Measurements from ENCODE around the gene TCF4. TPM values are rescaled to one million over a fixed set of nuclear protein-coding genes. Genes with fewer than 3 reads are reported as not detected.

TCF4 gene
- total and polyA plus RNA-seq, 2 donors (not counting 1 experiment from before 2014, with no cell fraction given), result 68.5 to 353 TPM

- Histone ChIP-seq H4K20me1 (ENCODE audit: control insufficient read depth, insufficient read depth, low read length, poor library complexity, severe bottlenecking) (no peaks in the 10 kb centered on the region), H3K79me2 (ENCODE audit: control insufficient read depth, insufficient read depth, low read length) (no peaks in the 10 kb centered on the region), H2AFZ (ENCODE audit: insufficient read depth, low read depth, low read length, poor library complexity, severe bottlenecking) (no peak overlapping the region), H3K4me3 (ENCODE audit: control extremely low read depth in 1 of 5, extremely low read depth in 1 of 5, insufficient read depth in 1 of 5, low read depth in 2 of 5, low read length in 4 of 5) (no peak overlapping the region), H3K36me3 (replicated peaks in 1 of 2; ENCODE audit: control extremely low read depth in 1 of 2, control insufficient read depth in 1 of 2, extremely low read depth in 1 of 2, insufficient read depth in 2 of 2, low read length in 1 of 2) (no peaks in the 10 kb centered on the region), H3K4me2 (replicated peaks; ENCODE audit: low read depth, low read length, poor library complexity, severe bottlenecking) (no peak overlapping the region), H3K27me3 (replicated peaks in 1 of 4; ENCODE audit: control extremely low read depth in 1 of 4, control insufficient read depth in 3 of 4, insufficient read depth in 4 of 4, low read length in 3 of 4) (no peaks in the 10 kb centered on the region), H3K27ac (ENCODE audit: low read length in 2 of 2) (no peak overlapping the region), H3K9me3 (ENCODE audit: control extremely low read depth in 1 of 3, control insufficient read depth in 2 of 3, insufficient read depth in 1 of 3, low read length in 2 of 3) (no peaks in the 10 kb centered on the region), H3K9ac (ENCODE audit: low read length) (no peak overlapping the region), H3K4me1 (ENCODE audit: control insufficient read depth in 2 of 2, insufficient read depth in 2 of 2, low read length in 2 of 2) (no peaks in the 10 kb centered on the region)
- intact Hi-C loops (cut with micrococcal nuclease), result no loop called here
- TF ChIP-seq EZH2 (IDR thresholded peaks at IDR 0.05; ENCODE audit: borderline replicate concordance, insufficient read depth, low read depth, low read length, poor library complexity, severe bottlenecking), result no peak
- no peak for TF ChIP-seq CTCF (IDR thresholded peaks at IDR 0.05)
- no peak for ATAC-seq (ENCODE audit: low read depth)
- POLR2A ChIA-PET, result no interaction called here
- Mint-ChIP-seq H3K4me3 (no peak overlapping the region), H3K27me3 (no peaks in the 10 kb centered on the region), H3K27ac (no peak overlapping the region), H3K9me3 (ENCODE audit: insufficient read depth) (no peaks in the 10 kb centered on the region), H3K4me1 (no peaks in the 10 kb centered on the region)
- no peak for DNase-seq
- 100% methylated on average over 2 of the region's 2 CpGs for WGBS (ENCODE audit: insufficient coverage)
- CTCF ChIA-PET, result no interaction called here
Measured at GRCh38 chr18:55633032-55633431, 45.0 kb upstream of the TCF4 start.

GRCh38 chr18:55629133-55629532 is 41.1 kb upstream of the TCF4 start:
- no CpG with 5 or more reads among the region's 1 CpG for WGBS (ENCODE audit: insufficient coverage)
- no peaks in the 10 kb centered on the region for H3K4me1 Mint-ChIP-seq
- Histone ChIP-seq H3K9me3 (ENCODE audit: control extremely low read depth in 1 of 3, control insufficient read depth in 2 of 3, insufficient read depth in 1 of 3, low read length in 2 of 3) (no peaks in the 10 kb centered on the region), H3K4me3 (ENCODE audit: control extremely low read depth in 1 of 5, extremely low read depth in 1 of 5, insufficient read depth in 1 of 5, low read depth in 2 of 5, low read length in 4 of 5) (no peak overlapping the region), H3K9ac (ENCODE audit: low read length) (no peak overlapping the region), H3K79me2 (ENCODE audit: control insufficient read depth, insufficient read depth, low read length) (no peaks in the 10 kb centered on the region), H3K27me3 (replicated peaks in 1 of 4; ENCODE audit: control extremely low read depth in 1 of 4, control insufficient read depth in 3 of 4, insufficient read depth in 4 of 4, low read length in 3 of 4) (no peaks in the 10 kb centered on the region), H3K4me2 (replicated peaks; ENCODE audit: low read depth, low read length, poor library complexity, severe bottlenecking) (no peak overlapping the region), H3K27ac (ENCODE audit: low read length in 2 of 2) (no peak overlapping the region), H3K36me3 (replicated peaks in 1 of 2; ENCODE audit: control extremely low read depth in 1 of 2, control insufficient read depth in 1 of 2, extremely low read depth in 1 of 2, insufficient read depth in 2 of 2, low read length in 1 of 2) (no peaks in the 10 kb centered on the region), H2AFZ (ENCODE audit: insufficient read depth, low read depth, low read length, poor library complexity, severe bottlenecking) (no peak overlapping the region), H3K4me1 (ENCODE audit: control insufficient read depth in 2 of 2, insufficient read depth in 2 of 2, low read length in 2 of 2) (no peaks in the 10 kb centered on the region), H4K20me1 (ENCODE audit: control insufficient read depth, insufficient read depth, low read length, poor library complexity, severe bottlenecking) (no peaks in the 10 kb centered on the region)
- H3K9me3 Mint-ChIP-seq (ENCODE audit: insufficient read depth), result no peaks in the 10 kb centered on the region
- ATAC-seq (ENCODE audit: low read depth) (no peak), DNase-seq (no peak)
- no peaks in the 10 kb centered on the region for H3K27me3 Mint-ChIP-seq
- no peak for TF ChIP-seq CTCF (IDR thresholded peaks at IDR 0.05)
- TF ChIP-seq EZH2 (IDR thresholded peaks at IDR 0.05; ENCODE audit: borderline replicate concordance, insufficient read depth, low read depth, low read length, poor library complexity, severe bottlenecking), result no peak
- intact Hi-C loops (cut with micrococcal nuclease), result no loop called here
- ChIA-PET POLR2A (no interaction called here), CTCF (no interaction called here)
- no peak overlapping the region for H3K27ac Mint-ChIP-seq
- H3K4me3 Mint-ChIP-seq, result no peak overlapping the region

Measured in B cell (primary cell).